HepG2 (cell line): ENCODE measurements around the gene SART1. TPM values are rescaled to one million over a fixed set of nuclear protein-coding genes. Genes with fewer than 3 reads are reported as not detected.

ENCODE experiments used
- ATAC-seq: fragments of 200-7000 bp; cut with Tn5 transposase; 3 replicates; pipeline ENCODE4 v1.9.1; 2020; ENCODE audit warnings: mild to moderate bottlenecking, moderate library complexity
- BruUV-seq: library from RNA; stranded (reverse); fragments of 400-500 nt; replicated peaks from 2 replicates; lab custom pipeline; 2021; lab: Mats Ljungman, UMichigan
- CTCF ChIA-PET: fragments of 300-600 bp; formaldehyde crosslinking; extraction: SDS; loops from one replicate; lab custom pipeline; 2021; ENCODE audit warnings: low total read pairs, inconsistent platforms, low intra/inter-chr PET ratio; lab: Yijun Ruan, JAX
- POLR2A ChIA-PET: fragments of 350-600 bp; sonication (Branson Sonifier 250); formaldehyde crosslinking; loops from one replicate; lab custom pipeline; 2020; ENCODE audit warnings: antibody characterized with exemption, inconsistent platforms; lab: Yijun Ruan, JAX
- DNase-seq: peaks from one replicate; pipeline ENCODE4 v3.0.0-alpha.2; 2015; ENCODE audit warnings: low spot score
- FAIRE-seq: peaks from 3 replicates; lab custom pipeline; 2011; peaks lifted over from hg19 to GRCh38; lab: Jason Lieb, UNC
- H2AFZ ChIP-seq: one replicate; pipeline ENCODE4 v1.6.1; 2011; ENCODE audit warnings: low read length, inconsistent platforms
- H3K27ac ChIP-seq: fragments of 300-600 bp; 3 replicates; pipeline ENCODE4 v1.8.0; 2011; ENCODE audit warnings: mixed run types, mild to moderate bottlenecking, mixed read lengths, low read length, inconsistent platforms; ENCODE audit not compliant: insufficient read depth; ENCODE audit errors: extremely low read length
- H3K27me3 ChIP-seq, 2 experiments: fragments of 200-600 bp in 1 of 2; 2 replicates in 1 of 2; 3 replicates in 1 of 2; pipeline versions ENCODE4 v1.6.0 to v1.8.0; 2011; ENCODE audit warnings: low read length in 2 of 2, mild to moderate bottlenecking in 2 of 2, moderate library complexity in 2 of 2, inconsistent platforms in 1 of 2; ENCODE audit not compliant: insufficient read depth in 2 of 2, control insufficient read depth in 1 of 2
- H3K36me3 ChIP-seq, 2 experiments: fragments of 200-600 bp in 1 of 2; replicated peaks in 1 of 2; 2 replicates in 1 of 2; 3 replicates in 1 of 2; pipeline versions ENCODE4 v1.5.1 to v1.8.0; 2011; ENCODE audit warnings: low read length in 2 of 2, inconsistent platforms in 1 of 2; ENCODE audit not compliant: insufficient read depth in 2 of 2, control insufficient read depth in 1 of 2
- H3K4me1 ChIP-seq: 2 replicates; pipeline ENCODE4 v1.5.1; 2012; ENCODE audit warnings: low read length, inconsistent platforms; ENCODE audit not compliant: insufficient read depth
- H3K4me2 ChIP-seq: 2 replicates; pipeline ENCODE4 v1.6.0; 2011; ENCODE audit warnings: low read depth, low read length, inconsistent platforms
- H3K4me3 ChIP-seq, 3 experiments: fragments of 200-600 bp in 1 of 3; sonication (generic), shearing (Covaris generic) in 1 of 3; replicated peaks in 1 of 3; 2 replicates each; pipeline ENCODE4 v1.5.1; 2011 to 2016; ENCODE audit warnings: low read length in 3 of 3, inconsistent platforms in 2 of 3, low read depth in 2 of 3, mild to moderate bottlenecking in 2 of 3, control low read depth in 1 of 3, mixed read lengths in 1 of 3; ENCODE audit not compliant: insufficient read depth in 1 of 3
- H3K79me2 ChIP-seq: one replicate; pipeline ENCODE4 v1.6.1; 2011; ENCODE audit warnings: low read length, inconsistent platforms; ENCODE audit not compliant: insufficient read depth
- H3K9ac ChIP-seq: 2 replicates; pipeline ENCODE4 v1.6.0; 2011; ENCODE audit warnings: mild to moderate bottlenecking, low read depth, low read length, inconsistent platforms; ENCODE audit not compliant: insufficient read depth
- H3K9me3 ChIP-seq: 2 replicates; pipeline ENCODE4 v1.5.1; 2012; ENCODE audit warnings: mild to moderate bottlenecking, low read length
- H4K20me1 ChIP-seq: 2 replicates; pipeline ENCODE4 v1.6.0; 2011; ENCODE audit warnings: inconsistent platforms, mild to moderate bottlenecking, low read length, moderate library complexity; ENCODE audit not compliant: insufficient read depth
- AGO2 ChIP-seq: fragments of 200-400 bp; formaldehyde crosslinking; optimal IDR thresholded peaks from 2 replicates; pipeline ENCODE3; 2017; ENCODE audit warnings: mild to moderate bottlenecking, low read depth, low read length, moderate library complexity
- KAT2B ChIP-seq: fragments of 150-350 bp; IDR thresholded peaks from 2 replicates; pipeline ENCODE4 v1.6.1; 2014; ENCODE audit warnings: low read depth, low read length, borderline replicate concordance
- KLF9 ChIP-seq: IDR thresholded peaks from 2 replicates; pipeline ENCODE4 v1.6.1; 2016; ENCODE audit warnings: low read depth
- MXD3 ChIP-seq: IDR thresholded peaks from 2 replicates; pipeline ENCODE4 v1.6.1; 2016; ENCODE audit warnings: mild to moderate bottlenecking, missing biosample characterization, missing genetic modification reagents
- MXD4 ChIP-seq: IDR thresholded peaks from 2 replicates; pipeline ENCODE4 v1.6.1; 2016; ENCODE audit warnings: mild to moderate bottlenecking, missing biosample characterization, missing genetic modification reagents
- NFKB2 ChIP-seq: sonication (generic); formaldehyde crosslinking; IDR thresholded peaks from 2 replicates; pipeline ENCODE4 v1.4.0; 2020; ENCODE audit warnings: missing genetic modification reagents, borderline replicate concordance
- NRL ChIP-seq: sonication (generic); formaldehyde crosslinking; IDR thresholded peaks from 2 replicates; pipeline ENCODE4 v1.5.0; 2020; ENCODE audit warnings: missing genetic modification reagents, mild to moderate bottlenecking, moderate library complexity, borderline replicate concordance
- THAP7 ChIP-seq: sonication (generic); formaldehyde crosslinking; IDR thresholded peaks from 2 replicates; pipeline ENCODE4 v1.8.1; 2023; ENCODE audit warnings: mild to moderate bottlenecking, missing genetic modification reagents
- ZBED4 ChIP-seq: sonication (generic); formaldehyde crosslinking; IDR thresholded peaks from 2 replicates; pipeline ENCODE4 v1.4.0; 2020; ENCODE audit warnings: missing genetic modification reagents, borderline replicate concordance
- ZNF235 ChIP-seq: sonication (generic); formaldehyde crosslinking; IDR thresholded peaks from 2 replicates; pipeline ENCODE4 v1.8.1; 2023; ENCODE audit warnings: mild to moderate bottlenecking, missing genetic modification reagents, borderline replicate concordance
- ZNF3 ChIP-seq: IDR thresholded peaks from 2 replicates; pipeline ENCODE4 v1.7.0; 2017; ENCODE audit warnings: inconsistent platforms
- WGBS: methylation state at CpG from one replicate; pipeline ENCODE4 v1.1.6; 2017; ENCODE audit warnings: low lambda C conversion rate; 5-methylcytosine and 5-hydroxymethylcytosine counted together
- in situ Hi-C: cut with HindIII; loops from 2 replicates; pipeline ENCODE4 v1.10.0; 2017; ENCODE audit warnings: low pct_unique_long_range_greater_than_20kb; ENCODE audit not compliant: extremely low pct_ligation_motif_present
- intact Hi-C: fragments of 100-400 bp; cut with micrococcal nuclease; formaldehyde crosslinking; loops from one replicate; pipeline ENCODE4 v1.10.0; 2022; ENCODE audit not compliant: unreplicated experiment
- polyA plus RNA-seq, 8 experiments: library from polyadenylated mRNA; depleted of rRNA in 3 of 8; stranded (reverse) in 7 of 8; unstranded in 1 of 8; fragments of >200 nt; fragmentation: Illumina TruSeq in 4 of 8; extraction: Trizol in 4 of 8; gene quantifications; 2 replicates each; pipeline versions ENCODE4 v1.2.1 to v1.2.3, GENCODE V29; 2011 to 2016; ENCODE audit warnings: low read depth in 4 of 8, missing spikeins in 1 of 8, mixed read lengths in 1 of 8; ENCODE audit not compliant: insufficient read depth in 1 of 8
- total RNA-seq, 5 experiments: library from RNA; depleted of rRNA; stranded (reverse); fragments of >200 nt; fragmentation: Illumina TruSeq; extraction: Trizol; gene quantifications; 2 replicates each; pipeline ENCODE4 v1.2.3, GENCODE V29; 2016; ENCODE audit warnings: low read depth in 1 of 5

SART1 gene
- total and polyA plus RNA-seq, 2 of the 13 experiments (the other 11 are each of a cell fraction or from before 2014, with no cell fraction given), result 11.3 to 22.5 TPM

DNA sequence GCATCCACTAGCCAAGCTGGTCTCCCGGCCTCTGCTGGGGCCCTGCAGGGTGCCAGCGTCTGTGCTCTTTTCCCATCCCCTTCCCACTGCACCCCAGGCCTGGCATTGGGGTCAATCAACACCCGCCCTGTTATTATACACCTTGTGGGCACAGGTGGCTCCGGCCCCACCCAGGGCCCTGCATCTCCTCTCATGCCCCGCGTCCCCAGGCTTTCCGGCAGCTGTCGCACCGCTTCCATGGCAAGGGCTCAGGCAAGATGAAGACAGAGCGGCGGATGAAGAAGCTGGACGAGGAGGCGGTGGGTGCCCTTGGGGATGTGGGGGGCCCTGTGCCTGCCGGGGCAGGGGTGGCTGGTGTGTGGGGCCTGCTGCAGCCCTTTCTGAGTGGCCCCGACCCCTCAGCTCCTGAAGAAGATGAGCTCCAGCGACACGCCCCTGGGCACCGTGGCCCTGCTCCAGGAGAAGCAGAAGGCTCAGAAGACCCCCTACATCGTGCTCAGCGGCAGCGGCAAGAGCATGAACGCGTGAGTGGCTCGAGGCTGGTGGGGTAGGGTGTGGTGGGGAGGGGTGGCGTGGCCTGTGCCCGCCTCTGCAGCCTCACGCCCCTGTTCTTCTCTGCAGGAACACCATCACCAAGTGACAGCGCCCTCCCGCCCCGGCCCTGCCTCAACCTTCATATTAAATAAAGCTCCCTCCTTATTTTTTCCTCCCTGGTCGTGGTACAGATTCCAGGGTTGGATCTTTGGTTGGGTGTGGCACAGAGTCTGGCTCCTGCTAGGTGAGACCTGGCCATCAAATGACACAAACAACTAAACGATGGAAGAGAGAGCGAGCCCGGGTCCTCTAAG, 17.1 kb downstream of the SART1 start:
- TF ChIP-seq ZNF3 (CRISPR knock-in tag) (no peak), AGO2 (peak; percentile 27)
- TF ChIP-seq, all 625 proteins: peak for 1
- no peak overlapping the region for H3K27ac ChIP-seq
- H3K4me3 ChIP-seq, result no peak overlapping the region
- ChIA-PET CTCF (no interaction called here), POLR2A (no interaction called here)
- no peaks in the 10 kb centered on the region; a peak in 1 of 5 replicates for H3K27me3 ChIP-seq
- no peaks in the 10 kb centered on the region for H3K9me3 ChIP-seq
- ATAC-seq (no peak), DNase-seq (no peak), FAIRE-seq (no peak)
- H3K4me2 ChIP-seq, result no peak overlapping the region
- H3K4me1 ChIP-seq, result peaks cover 7% of the 10 kb centered on the region
- WGBS, result 96% methylated on average over 30 of the region's 34 CpGs
- in situ Hi-C loops (no loop called here), intact Hi-C loops (no loop called here)
- no peaks in the 10 kb centered on the region for H4K20me1 ChIP-seq
- BruUV-seq, result no TSS peak
- H3K36me3 ChIP-seq, result peaks cover 5 to 19% of the 10 kb centered on the region in 2 experiments; a peak in 4 of 5 replicates
- no peaks in the 10 kb centered on the region for H3K79me2 ChIP-seq
- no peak overlapping the region for H2AFZ ChIP-seq
- no peak overlapping the region for H3K9ac ChIP-seq

DNA sequence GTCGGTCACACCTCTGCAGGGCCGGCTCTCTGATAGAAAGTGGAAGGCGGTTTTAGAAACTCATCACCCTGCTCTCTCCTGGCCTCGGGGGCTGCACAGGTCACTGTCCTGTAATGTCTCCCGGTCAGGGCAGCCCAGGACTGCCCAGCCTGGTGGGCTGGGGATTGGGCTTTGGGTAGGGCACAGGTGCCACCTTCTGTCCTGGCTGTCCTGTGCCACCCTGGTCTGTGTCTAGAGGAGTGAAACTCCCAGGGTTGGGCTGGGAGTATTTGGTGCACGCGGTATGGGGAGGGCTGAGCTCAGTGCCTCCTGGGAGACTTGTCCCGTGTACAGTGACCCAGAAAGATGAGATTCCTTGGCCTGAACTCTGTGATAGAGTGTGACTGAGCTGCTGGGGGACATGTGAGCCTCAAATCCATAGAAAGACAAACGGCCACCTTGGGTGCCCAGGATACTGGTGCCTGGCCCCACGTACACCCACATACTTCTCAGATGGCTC, 17.8 kb downstream of the SART1 start:
- H3K27me3 ChIP-seq, result no peaks in the 10 kb centered on the region; a peak in 1 of 5 replicates
- H3K9me3 ChIP-seq, result no peaks in the 10 kb centered on the region
- WGBS, result 95% methylated on average over 7 of the region's 10 CpGs
- CTCF ChIA-PET, result no interaction called here
- H3K9ac ChIP-seq, result no peak overlapping the region
- H4K20me1 ChIP-seq, result no peaks in the 10 kb centered on the region
- H3K4me1 ChIP-seq, result peaks cover 14% of the 10 kb centered on the region
- TF ChIP-seq NFKB2 (CRISPR knock-in tag), result no peak
- TF ChIP-seq ZNF235 (CRISPR knock-in tag), result no peak
- TF ChIP-seq THAP7 (CRISPR knock-in tag), result no peak
- TF ChIP-seq KLF9 (CRISPR knock-in tag), result no peak
- no peak for TF ChIP-seq ZBED4
- TF ChIP-seq MXD4 (CRISPR knock-in tag), result no peak
- no peak for TF ChIP-seq NRL (CRISPR knock-in tag)
- TF ChIP-seq KAT2B, result no peak
- TF ChIP-seq MXD3, result no peak
- peaks cover 5 to 18% of the 10 kb centered on the region in 2 experiments; a peak in 4 of 5 replicates for H3K36me3 ChIP-seq
- intact Hi-C loops, result no loop called here
- POLR2A ChIA-PET, result no interaction called here
- in situ Hi-C loops, result no loop called here
- DNase-seq (no peak), ATAC-seq (no peak), FAIRE-seq (no peak)
- no peak overlapping the region for H3K27ac ChIP-seq
- no TSS peak for BruUV-seq
- H3K79me2 ChIP-seq, result no peaks in the 10 kb centered on the region
- no peak overlapping the region for H3K4me3 ChIP-seq
- no peak overlapping the region for H3K4me2 ChIP-seq
- H2AFZ ChIP-seq, result no peak overlapping the region
